Right atrium auricular region (tissue), 2 donors: ENCODE measurements around the gene ENTHD1. TPM values are rescaled to one million over a fixed set of nuclear protein-coding genes. Genes with fewer than 3 reads are reported as not detected.

ENCODE experiments used
- DNase-seq: peaks from one replicate; pipeline ENCODE4 v3.0.0-alpha.2; 2019; ENCODE audit warnings: low spot score
- H3K27ac ChIP-seq, 2 donors: fragments of 200-600 bp; sonication (generic); 1 replicate in 1 of 2; 2 replicates in 1 of 2; pipeline ENCODE4 v1.5.1; 2016 to 2019
- H3K27me3 ChIP-seq, 2 donors: fragments of 200-600 bp; sonication (generic); one replicate each; pipeline versions ENCODE4 v1.5.1 to v1.6.0; 2017 to 2019
- H3K36me3 ChIP-seq: fragments of 200-600 bp; sonication (generic); one replicate; pipeline ENCODE4 v1.5.1; 2016
- H3K4me1 ChIP-seq, 2 donors: fragments of 200-600 bp; sonication (generic); one replicate each; pipeline versions ENCODE4 v1.5.1 to v1.6.0; 2017 to 2019
- H3K4me3 ChIP-seq, 2 donors: fragments of 200-600 bp; sonication (generic); 1 replicate in 1 of 2; 2 replicates in 1 of 2; pipeline ENCODE4 v1.5.1; 2017 to 2019; ENCODE audit warnings: mild to moderate bottlenecking in 1 of 2, moderate library complexity in 1 of 2
- H3K9me3 ChIP-seq, 2 donors: fragments of 200-600 bp; sonication (generic); one replicate each; pipeline ENCODE4 v1.5.1; 2019
- total RNA-seq, 2 donors: library from RNA; depleted of rRNA; stranded (reverse); fragments of >200 nt; gene quantifications; one replicate each; pipeline ENCODE4 v1.1.0, GENCODE V29; 2016
- TF ChIP-seq, protein P1 (sequence below), 2 donors: fragments of 200-600 bp; sonication (generic); IDR thresholded peaks; one replicate each; pipeline ENCODE4 v1.5.1; 2019; ENCODE audit warnings: antibody characterized with exemption in 2 of 2

Gene ENTHD1
- total RNA-seq, 2 donors from 2014 or later, result not detected

GRCh38 chr22:39723899-39724351, 169.6 kb downstream of the ENTHD1 start:
- Histone ChIP-seq H3K4me3 (no peak overlapping the region), H3K27ac (no peak overlapping the region), H3K4me1 (no peaks in the 10 kb centered on the region), H3K36me3 (no peaks in the 10 kb centered on the region), H3K27me3 (peaks cover 0 to 4% of the 10 kb centered on the region in 2 donors), H3K9me3 (no peaks in the 10 kb centered on the region)
- DNase-seq, result no peak
- TF ChIP-seq, protein P1, sequence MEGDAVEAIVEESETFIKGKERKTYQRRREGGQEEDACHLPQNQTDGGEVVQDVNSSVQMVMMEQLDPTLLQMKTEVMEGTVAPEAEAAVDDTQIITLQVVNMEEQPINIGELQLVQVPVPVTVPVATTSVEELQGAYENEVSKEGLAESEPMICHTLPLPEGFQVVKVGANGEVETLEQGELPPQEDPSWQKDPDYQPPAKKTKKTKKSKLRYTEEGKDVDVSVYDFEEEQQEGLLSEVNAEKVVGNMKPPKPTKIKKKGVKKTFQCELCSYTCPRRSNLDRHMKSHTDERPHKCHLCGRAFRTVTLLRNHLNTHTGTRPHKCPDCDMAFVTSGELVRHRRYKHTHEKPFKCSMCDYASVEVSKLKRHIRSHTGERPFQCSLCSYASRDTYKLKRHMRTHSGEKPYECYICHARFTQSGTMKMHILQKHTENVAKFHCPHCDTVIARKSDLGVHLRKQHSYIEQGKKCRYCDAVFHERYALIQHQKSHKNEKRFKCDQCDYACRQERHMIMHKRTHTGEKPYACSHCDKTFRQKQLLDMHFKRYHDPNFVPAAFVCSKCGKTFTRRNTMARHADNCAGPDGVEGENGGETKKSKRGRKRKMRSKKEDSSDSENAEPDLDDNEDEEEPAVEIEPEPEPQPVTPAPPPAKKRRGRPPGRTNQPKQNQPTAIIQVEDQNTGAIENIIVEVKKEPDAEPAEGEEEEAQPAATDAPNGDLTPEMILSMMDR (IDR thresholded peaks at IDR 0.05), result no peak

GRCh38 chr22:39723463-39723862, 170.1 kb downstream of the ENTHD1 start:
- Histone ChIP-seq H3K4me3 (no peak overlapping the region), H3K4me1 (no peaks in the 10 kb centered on the region), H3K27ac (no peak overlapping the region), H3K27me3 (peaks cover 0 to 4% of the 10 kb centered on the region in 2 donors), H3K36me3 (no peaks in the 10 kb centered on the region), H3K9me3 (no peaks in the 10 kb centered on the region)
- TF ChIP-seq, protein P1 (IDR thresholded peaks at IDR 0.05), result no peak
- no peak for DNase-seq

DNA sequence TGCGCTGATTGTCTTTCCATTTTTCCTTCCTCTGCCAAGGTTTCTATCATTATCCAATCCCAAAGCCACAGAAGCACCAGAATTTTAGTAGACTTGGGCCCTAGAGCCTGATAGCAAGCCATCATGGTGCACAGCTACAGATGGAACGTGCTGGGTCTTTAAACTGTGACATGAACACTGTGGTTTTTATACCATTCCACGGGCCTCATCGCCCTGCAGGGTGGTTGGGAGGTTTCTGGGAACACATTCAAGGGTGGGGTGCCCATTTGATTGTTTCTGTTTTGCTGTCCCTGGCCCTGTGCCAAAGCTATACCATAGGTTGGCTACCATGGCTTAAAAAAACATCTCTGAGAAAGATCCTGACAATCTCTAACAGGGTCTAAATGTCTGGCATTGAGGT, 171.1 kb downstream of the ENTHD1 start:
- TF ChIP-seq, protein P1 (IDR thresholded peaks at IDR 0.05), result no peak
- Histone ChIP-seq H3K36me3 (no peaks in the 10 kb centered on the region), H3K4me1 (no peaks in the 10 kb centered on the region), H3K9me3 (no peaks in the 10 kb centered on the region), H3K4me3 (no peak overlapping the region), H3K27ac (no peak overlapping the region), H3K27me3 (peaks cover 0 to 4% of the 10 kb centered on the region in 2 donors)
- no peak for DNase-seq

DNA sequence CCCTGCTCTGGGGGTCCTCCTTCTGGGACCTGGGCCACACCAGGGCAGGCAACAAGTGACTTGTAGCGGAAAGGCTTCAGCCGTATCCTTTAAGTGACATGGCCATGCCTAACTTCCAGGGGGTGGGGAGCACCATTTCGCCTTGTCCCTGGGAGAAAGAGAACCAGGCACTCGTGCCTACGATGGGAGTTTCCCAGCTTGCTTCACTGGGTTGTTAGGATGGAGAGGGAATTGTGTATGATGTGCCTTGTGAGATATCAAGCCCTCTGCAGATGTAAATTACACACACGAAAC, 171.6 kb downstream of the ENTHD1 start:
- no peak overlapping the region for H3K27ac ChIP-seq
- peaks cover 0 to 4% of the 10 kb centered on the region in 2 donors for H3K27me3 ChIP-seq

DNA sequence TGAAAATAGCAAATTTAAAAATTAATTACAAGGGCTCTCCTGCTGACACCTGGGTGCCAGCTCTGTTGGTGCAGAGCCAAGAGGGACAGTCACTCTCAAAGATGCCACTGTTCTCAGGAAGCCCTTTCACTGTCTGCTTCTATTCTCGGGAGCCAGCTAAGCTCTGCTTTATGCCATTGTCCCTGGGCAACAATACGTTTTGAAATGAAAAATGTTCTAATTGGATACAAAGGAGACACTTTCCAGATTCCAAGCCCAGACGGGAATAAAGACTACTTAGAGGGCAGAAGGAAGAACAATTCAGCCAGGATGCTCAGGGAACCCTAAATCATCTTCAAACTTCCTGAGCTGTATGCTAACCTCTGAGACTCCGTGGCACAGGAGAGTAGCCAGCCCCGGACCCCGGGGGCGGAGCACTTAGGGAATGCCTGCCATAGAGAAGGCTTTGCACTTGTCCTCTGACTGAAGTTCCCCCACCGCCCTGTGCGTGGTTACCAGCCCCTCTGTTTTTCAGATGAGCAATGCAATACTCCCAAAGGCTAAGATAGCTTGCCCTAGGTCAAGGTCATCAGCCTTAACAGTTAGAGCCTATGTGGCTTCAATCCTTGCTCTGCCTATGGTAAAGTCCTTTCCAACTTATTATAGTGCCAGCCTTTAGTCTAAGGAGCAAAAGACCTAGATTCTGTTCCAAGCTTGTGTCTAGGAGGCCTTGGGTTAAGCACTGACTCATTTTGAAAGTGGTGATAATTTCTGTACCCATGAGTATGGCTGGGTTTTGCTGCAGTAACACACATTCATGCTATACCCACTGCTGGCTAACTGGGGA, 172.1 kb downstream of the ENTHD1 start:
- TF ChIP-seq, protein P1 (IDR thresholded peaks at IDR 0.05), result no peak
- H3K36me3 ChIP-seq, result no peaks in the 10 kb centered on the region
- H3K27me3 ChIP-seq, result peaks cover 0 to 4% of the 10 kb centered on the region in 2 donors
- H3K4me3 ChIP-seq, result no peak overlapping the region
- H3K4me1 ChIP-seq, result no peaks in the 10 kb centered on the region
- DNase-seq, result no peak
- no peak overlapping the region for H3K27ac ChIP-seq
- no peaks in the 10 kb centered on the region for H3K9me3 ChIP-seq

More for the DNA sequence above, 171.6 kb downstream of the ENTHD1 start:
- DNase-seq, result no peak
- no peaks in the 10 kb centered on the region for H3K9me3 ChIP-seq
- H3K4me1 ChIP-seq, result no peaks in the 10 kb centered on the region
- H3K4me3 ChIP-seq, result no peak overlapping the region
- TF ChIP-seq, protein P1 (IDR thresholded peaks at IDR 0.05), result no peak
- H3K36me3 ChIP-seq, result no peaks in the 10 kb centered on the region
